Ammon's horn (tissue), 1 donor: ENCODE results near the gene SLC35F3.
A peak's percentile ranks its signal among the peaks of the same experiment; 100 is the strongest.
"Not testable (repeated sequence)": the region's sequence is repeated elsewhere in the genome, so short reads cannot be mapped to it uniquely, and the experiment has no call there.

Experiments used
- DNase-seq: peaks from one replicate; pipeline ENCODE4 v3.0.0-alpha.2; 2016; ENCODE audit warnings: low spot score

The SLC35F3 gene

GRCh38 chr1:234226113-234226818, 321.8 kb downstream of the SLC35F3 start:
- DNase-seq: no peak

GRCh38 chr1:234226819-234227165, 322.3 kb downstream of the SLC35F3 start:
- no peak for DNase-seq

- DNase-seq: no peak
Observed at GRCh38 chr1:234229581-234230387, 325.3 kb downstream of the SLC35F3 start.

GRCh38 chr1:234230414-234230862, 326.0 kb downstream of the SLC35F3 start:
- DNase-seq: peak; percentile 13

GRCh38 chr1:234231061-234231892, 326.8 kb downstream of the SLC35F3 start:
- DNase-seq: no peak

- DNase-seq: no peak
Observed at GRCh38 chr1:234231893-234232276, 327.4 kb downstream of the SLC35F3 start.

GRCh38 chr1:234234199-234234598, 329.7 kb downstream of the SLC35F3 start:
- no peak for DNase-seq

- no peak for DNase-seq
Observed at GRCh38 chr1:234235434-234235881, 331.0 kb downstream of the SLC35F3 start.

GRCh38 chr1:234237393-234237792, 332.9 kb downstream of the SLC35F3 start:
- DNase-seq: no peak

- DNase-seq: no peak
Observed at GRCh38 chr1:234238060-234238459, 333.6 kb downstream of the SLC35F3 start.

- DNase-seq: no peak
Observed at GRCh38 chr1:234239515-234239914, 335.0 kb downstream of the SLC35F3 start.

- no peak for DNase-seq
Observed at GRCh38 chr1:234239936-234240335, 335.5 kb downstream of the SLC35F3 start.

GRCh38 chr1:234240680-234241079, 336.2 kb downstream of the SLC35F3 start:
- no peak for DNase-seq

GRCh38 chr1:234241941-234242490, 337.5 kb downstream of the SLC35F3 start:
- DNase-seq: no peak

- peak; percentile 14 for DNase-seq
Observed at GRCh38 chr1:234243521-234244260, 339.2 kb downstream of the SLC35F3 start.

GRCh38 chr1:234244482-234244881, 340.0 kb downstream of the SLC35F3 start:
- DNase-seq: no peak

- no peak for DNase-seq
Observed at GRCh38 chr1:234246638-234247116, 342.2 kb downstream of the SLC35F3 start.

- DNase-seq: not testable (repeated sequence)
Observed at GRCh38 chr1:234247746-234248145, 343.3 kb downstream of the SLC35F3 start.

- DNase-seq: no peak
Observed at GRCh38 chr1:234250747-234251146, 346.3 kb downstream of the SLC35F3 start.

- no peak for DNase-seq
Observed at GRCh38 chr1:234253732-234254131, 349.3 kb downstream of the SLC35F3 start.

- DNase-seq: no peak
Observed at GRCh38 chr1:234256359-234256758, 351.9 kb downstream of the SLC35F3 start.
